ENCODE results near the gene ASPHD1.
"Not testable (repeated sequence)": the region's sequence is repeated elsewhere in the genome, so short reads cannot be mapped to it uniquely, and the experiment has no call there.

The ASPHD1 gene

GRCh38 chr16:29908719-29909220, 8.5 kb downstream of the ASPHD1 start:
- no peak for DNase-seq

GRCh38 chr16:29909391-29909790, 9.1 kb downstream of the ASPHD1 start:
- no peak for DNase-seq

GRCh38 chr16:29909851-29910250, 9.6 kb downstream of the ASPHD1 start:
- DNase-seq = not testable (repeated sequence)

GRCh38 chr16:29910819-29911675, 10.8 kb downstream of the ASPHD1 start:
- no peak for DNase-seq

- DNase-seq = no peak
Measured at GRCh38 chr16:29911676-29912010, 11.4 kb downstream of the ASPHD1 start.

GRCh38 chr16:29912087-29912486, 11.8 kb downstream of the ASPHD1 start:
- no peak for DNase-seq

- no peak for DNase-seq
Measured at GRCh38 chr16:29913514-29913913, 13.2 kb downstream of the ASPHD1 start.

GRCh38 chr16:29915590-29916247, 15.4 kb downstream of the ASPHD1 start:
- no peak for DNase-seq

GRCh38 chr16:29916979-29917378, 16.7 kb downstream of the ASPHD1 start:
- no peak for DNase-seq

GRCh38 chr16:29920288-29921033, 20.2 kb downstream of the ASPHD1 start:
- DNase-seq = no peak

- no peak for DNase-seq
Measured at GRCh38 chr16:29921034-29921385, 20.7 kb downstream of the ASPHD1 start.

- no peak for DNase-seq
Measured at GRCh38 chr16:29922326-29922725, 22.0 kb downstream of the ASPHD1 start.

- no peak for DNase-seq
Measured at GRCh38 chr16:29922986-29923501, 22.8 kb downstream of the ASPHD1 start.

GRCh38 chr16:29925105-29925756, 24.9 kb downstream of the ASPHD1 start:
- DNase-seq = no peak

GRCh38 chr16:29925781-29926710, 25.8 kb downstream of the ASPHD1 start, which contains the start of gene KCTD13:
Gene KCTD13 (minus strand): TSS chr16:29926226. CDS start chr16:29926033, 193 bp downstream.
- DNase-seq = peak; percentile 31

GRCh38 chr16:29926711-29927052, 26.4 kb downstream of the ASPHD1 start:
- no peak for DNase-seq

- no peak for DNase-seq
Measured at GRCh38 chr16:29927070-29927905, 27.0 kb downstream of the ASPHD1 start.

- DNase-seq = not testable (repeated sequence)
Measured at GRCh38 chr16:29931750-29932149, 31.5 kb downstream of the ASPHD1 start.

GRCh38 chr16:29940656-29941055, 40.4 kb downstream of the ASPHD1 start:
- no peak for DNase-seq

Data from NCI-H1694 (cell line).